Measurements from ENCODE around the gene ZBED5. TPM values are rescaled to one million over a fixed set of nuclear protein-coding genes. Genes with fewer than 3 reads are reported as not detected.
A peak's percentile ranks its signal among the peaks of the same experiment; 100 is the strongest.
"Not testable (repeated sequence)": the region's sequence is repeated elsewhere in the genome, so short reads cannot be mapped to it uniquely, and the experiment has no call there.

Gene ZBED5
- total RNA-seq, 4 donors from 2014 or later: 13.7 to 38.4 (median 29.7) TPM

DNA sequence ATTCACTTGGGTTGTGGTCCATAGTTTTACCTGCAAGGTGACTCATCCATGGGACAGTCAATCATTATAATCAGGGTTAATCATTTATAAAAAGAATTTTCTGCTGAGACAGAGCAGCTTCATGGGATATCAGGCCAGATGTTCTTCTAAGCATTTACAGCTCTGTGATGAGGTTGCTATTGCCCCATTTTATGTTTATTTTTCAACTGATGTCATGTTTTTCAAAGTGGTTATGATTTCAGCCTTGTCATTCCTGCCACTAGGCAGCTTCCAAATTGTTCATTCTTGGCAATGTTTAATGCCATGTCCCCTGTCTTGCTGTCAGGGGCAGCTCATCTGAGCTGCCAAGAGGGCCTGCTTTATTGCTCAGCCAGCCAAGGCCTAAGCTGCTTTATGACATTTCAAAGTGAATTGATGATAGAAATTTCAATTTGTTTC, 35.9 kb upstream of the ZBED5 start:
- in situ Hi-C loops (cut with MboI; ENCODE audit: low pct_ligation_motif_present in 1 of 4, low pct_unique_long_range_greater_than_20kb in 1 of 4, low sequenced_read_pairs in 3 of 4) (no loop called here), intact Hi-C loops (cut with DNase I; ENCODE audit: low total_unique reads) (no loop called here)
- H3K27ac ChIP-seq: peak overlapping the region; percentile 44 to 72 (median 68)
- TF ChIP-seq, protein P1, sequence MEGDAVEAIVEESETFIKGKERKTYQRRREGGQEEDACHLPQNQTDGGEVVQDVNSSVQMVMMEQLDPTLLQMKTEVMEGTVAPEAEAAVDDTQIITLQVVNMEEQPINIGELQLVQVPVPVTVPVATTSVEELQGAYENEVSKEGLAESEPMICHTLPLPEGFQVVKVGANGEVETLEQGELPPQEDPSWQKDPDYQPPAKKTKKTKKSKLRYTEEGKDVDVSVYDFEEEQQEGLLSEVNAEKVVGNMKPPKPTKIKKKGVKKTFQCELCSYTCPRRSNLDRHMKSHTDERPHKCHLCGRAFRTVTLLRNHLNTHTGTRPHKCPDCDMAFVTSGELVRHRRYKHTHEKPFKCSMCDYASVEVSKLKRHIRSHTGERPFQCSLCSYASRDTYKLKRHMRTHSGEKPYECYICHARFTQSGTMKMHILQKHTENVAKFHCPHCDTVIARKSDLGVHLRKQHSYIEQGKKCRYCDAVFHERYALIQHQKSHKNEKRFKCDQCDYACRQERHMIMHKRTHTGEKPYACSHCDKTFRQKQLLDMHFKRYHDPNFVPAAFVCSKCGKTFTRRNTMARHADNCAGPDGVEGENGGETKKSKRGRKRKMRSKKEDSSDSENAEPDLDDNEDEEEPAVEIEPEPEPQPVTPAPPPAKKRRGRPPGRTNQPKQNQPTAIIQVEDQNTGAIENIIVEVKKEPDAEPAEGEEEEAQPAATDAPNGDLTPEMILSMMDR (IDR thresholded peaks at IDR 0.05): peak in 4 of 5 experiments; percentile 35 to 78 (median 52)
- TF ChIP-seq POLR2A (IDR thresholded peaks at IDR 0.05) (no peak), POLR2AphosphoS5 (IDR thresholded peaks at IDR 0.05) (peak in 2 of 3 donors; percentile 44 to 49), EP300 (IDR thresholded peaks at IDR 0.05; ENCODE audit: low read depth) (no peak)
- DNase-seq: no peak
- no peaks in the 10 kb centered on the region for H3K36me3 ChIP-seq
- no peaks in the 10 kb centered on the region for H3K27me3 ChIP-seq
- H3K4me3 ChIP-seq: no peak overlapping the region
- H3K4me1 ChIP-seq: peaks cover under 1 to 35% (median 21%) of the 10 kb centered on the region in 4 donors
- no peaks in the 10 kb centered on the region for H3K9me3 ChIP-seq

DNA sequence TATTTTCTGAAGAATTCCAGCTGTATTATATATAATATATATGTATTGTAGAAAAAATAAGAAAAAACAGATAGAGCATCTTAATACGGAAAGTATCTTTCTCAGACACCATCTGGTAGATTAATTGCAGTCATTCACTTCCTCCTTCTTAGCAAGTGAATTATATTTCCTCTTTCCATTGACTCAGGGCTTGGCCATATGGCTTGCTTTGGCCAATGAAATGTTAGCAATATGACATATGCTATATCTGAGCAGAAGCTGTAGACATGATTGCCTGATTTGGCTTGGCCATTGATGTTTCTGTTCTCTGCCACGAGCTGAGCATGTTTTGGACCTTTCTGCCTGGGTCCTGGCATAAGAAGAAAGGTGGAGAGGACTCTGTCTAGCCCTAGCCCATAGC, 34.4 kb upstream of the ZBED5 start:
- WGBS, 2 donors (ENCODE audit: low coverage in 1 of 2): 78 to 100% methylated on average over 1 to 2 of the region's 2 CpGs
- no peaks in the 10 kb centered on the region for H3K27me3 ChIP-seq
- no peaks in the 10 kb centered on the region for H3K36me3 ChIP-seq
- intact Hi-C loops (cut with DNase I; ENCODE audit: low total_unique reads) (no loop called here), in situ Hi-C loops (cut with MboI; ENCODE audit: low pct_ligation_motif_present in 1 of 4, low pct_unique_long_range_greater_than_20kb in 1 of 4, low sequenced_read_pairs in 3 of 4) (no loop called here)
- DNase-seq: no peak
- no peak overlapping the region for H3K4me3 ChIP-seq
- TF ChIP-seq, protein P1 (IDR thresholded peaks at IDR 0.05): no peak
- TF ChIP-seq POLR2AphosphoS5 (IDR thresholded peaks at IDR 0.05): peak in 1 of 3 donors; percentile 41
- TF ChIP-seq POLR2A (IDR thresholded peaks at IDR 0.05): no peak
- no peak for TF ChIP-seq EP300 (IDR thresholded peaks at IDR 0.05; ENCODE audit: low read depth)
- no peak overlapping the region for H3K27ac ChIP-seq
- no peaks in the 10 kb centered on the region for H3K9me3 ChIP-seq
- H3K4me1 ChIP-seq: peaks cover 0 to 24% (median 13%) of the 10 kb centered on the region in 4 donors

DNA sequence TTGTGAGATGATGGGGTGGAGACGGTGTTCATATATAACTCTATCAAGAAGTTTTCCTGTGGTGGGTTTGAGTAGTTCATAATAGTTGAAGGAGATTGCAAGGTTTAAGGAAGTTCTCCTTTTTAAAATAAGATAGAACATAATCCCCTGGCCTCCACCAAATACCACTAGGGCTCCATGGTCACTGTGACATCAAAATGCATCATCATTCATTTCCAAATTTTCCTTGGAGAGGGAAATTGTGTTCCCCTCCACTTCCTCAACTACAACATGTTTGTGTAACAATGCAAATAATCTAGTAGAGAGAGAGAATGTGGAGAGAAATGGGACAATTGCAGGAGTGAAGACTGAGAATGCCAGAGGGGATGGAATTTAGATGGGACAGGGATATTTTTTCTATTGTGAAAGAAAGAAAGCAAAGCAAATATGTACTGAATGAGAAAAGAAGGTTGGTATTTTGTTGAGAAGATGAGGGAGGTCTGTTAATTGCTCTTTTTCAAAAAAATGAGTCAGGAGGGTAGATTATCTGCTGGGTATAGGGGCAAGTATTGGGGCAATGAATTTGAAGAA, 33.4 kb upstream of the ZBED5 start:
- intact Hi-C loops (cut with DNase I; ENCODE audit: low total_unique reads): no loop called here
- DNase-seq: no peak
- Histone ChIP-seq H3K27me3 (no peaks in the 10 kb centered on the region), H3K36me3 (no peaks in the 10 kb centered on the region), H3K27ac (no peak overlapping the region), H3K9me3 (no peaks in the 10 kb centered on the region), H3K4me3 (no peak overlapping the region), H3K4me1 (peaks cover 4 to 25% (median 13%) of the 10 kb centered on the region in 4 donors)
- in situ Hi-C loops (cut with MboI; ENCODE audit: low pct_ligation_motif_present in 1 of 4, low pct_unique_long_range_greater_than_20kb in 1 of 4, low sequenced_read_pairs in 3 of 4): no loop called here
- WGBS, 2 donors (ENCODE audit: low coverage in 1 of 2): 88 to 94% methylated on average over 1 of the region's 1 CpG
- TF ChIP-seq, protein P1 (IDR thresholded peaks at IDR 0.05): no peak
- TF ChIP-seq POLR2AphosphoS5 (IDR thresholded peaks at IDR 0.05) (no peak), POLR2A (IDR thresholded peaks at IDR 0.05) (no peak), EP300 (IDR thresholded peaks at IDR 0.05; ENCODE audit: low read depth) (no peak)

DNA sequence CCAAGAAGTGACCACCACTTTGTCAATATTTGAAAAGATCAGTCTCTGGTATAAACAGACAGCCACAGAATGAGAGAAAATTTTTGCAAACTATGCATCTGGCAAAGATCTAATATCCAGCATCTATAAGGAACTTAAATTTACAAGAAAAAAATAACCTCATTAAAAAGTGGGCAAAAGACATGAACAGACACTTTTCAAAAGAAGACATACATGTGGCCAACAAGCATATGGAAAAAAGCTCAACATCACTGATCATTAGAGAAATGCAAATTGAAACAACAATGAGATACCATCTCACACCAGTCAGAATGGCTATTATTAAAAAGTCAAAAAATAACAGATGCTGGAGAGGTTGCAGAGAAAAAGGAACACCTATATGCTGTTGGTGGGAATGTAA, 32.2 kb upstream of the ZBED5 start:
- H3K27me3 ChIP-seq; H3K4me3 ChIP-seq; H3K9me3 ChIP-seq; H3K36me3 ChIP-seq; in situ Hi-C loops (cut with MboI; ENCODE audit: low pct_ligation_motif_present in 1 of 4, low pct_unique_long_range_greater_than_20kb in 1 of 4, low sequenced_read_pairs in 3 of 4); DNase-seq; H3K27ac ChIP-seq; intact Hi-C loops (cut with DNase I; ENCODE audit: low total_unique reads): not testable (repeated sequence)
- peaks cover 10 to 32% (median 13%) of the 10 kb centered on the region in 4 donors for H3K4me1 ChIP-seq

DNA sequence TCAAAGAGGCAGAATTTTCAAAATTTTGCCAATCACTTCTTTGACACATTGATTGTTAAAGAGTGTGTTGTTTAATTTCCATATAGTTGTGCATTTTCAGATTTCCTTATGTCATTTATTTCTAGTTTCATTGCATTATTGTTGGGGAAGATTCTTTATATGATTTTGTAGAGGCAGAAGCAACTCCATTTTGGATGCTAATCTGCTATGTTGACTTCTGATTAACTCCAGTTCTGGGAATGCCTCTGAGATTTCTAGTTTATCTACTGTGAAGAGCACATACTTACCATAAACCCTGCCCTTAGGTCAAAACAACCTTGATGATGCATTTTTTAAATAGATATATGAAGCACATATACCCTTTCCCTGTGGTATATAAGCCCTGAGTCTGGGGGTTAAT, 29.5 kb upstream of the ZBED5 start:
- intact Hi-C loops (cut with DNase I; ENCODE audit: low total_unique reads): no loop called here
- no peak for TF ChIP-seq POLR2AphosphoS5 (IDR thresholded peaks at IDR 0.05)
- no peak for TF ChIP-seq POLR2A (IDR thresholded peaks at IDR 0.05)
- TF ChIP-seq, protein P1 (IDR thresholded peaks at IDR 0.05): no peak
- TF ChIP-seq EP300 (IDR thresholded peaks at IDR 0.05; ENCODE audit: low read depth): no peak
- no peak overlapping the region for H3K4me3 ChIP-seq

More for the DNA sequence above, 29.5 kb upstream of the ZBED5 start:
- H3K27me3 ChIP-seq: no peaks in the 10 kb centered on the region
- peaks cover 0 to 10% (median 4%) of the 10 kb centered on the region in 4 donors for H3K4me1 ChIP-seq
- peak overlapping the region in 2 of 4 donors; percentile 6 to 53 for H3K27ac ChIP-seq
- H3K36me3 ChIP-seq: no peaks in the 10 kb centered on the region
- DNase-seq: no peak
- in situ Hi-C loops (cut with MboI; ENCODE audit: low pct_ligation_motif_present in 1 of 4, low pct_unique_long_range_greater_than_20kb in 1 of 4, low sequenced_read_pairs in 3 of 4): no loop called here
- H3K9me3 ChIP-seq: no peaks in the 10 kb centered on the region
